ENCODE results near the gene CHMP1A.

CHMP1A gene

GRCh38 chr16:89689142-89689541 lies 31.6 kb upstream of the CHMP1A start:
- Histone ChIP-seq H3K9me3 (ENCODE audit: control insufficient read depth, insufficient read depth, low read length) (peaks cover 5% of the 10 kb centered on the region; the same call in 1 of the 2 replicates), H3K36me3 (ENCODE audit: control insufficient read depth, low read length) (peaks cover 76% of the 10 kb centered on the region), H3K4me2 (ENCODE audit: low read length) (no peak overlapping the region), H4K20me1 (ENCODE audit: control insufficient read depth, insufficient read depth, low read depth, low read length) (no peaks in the 10 kb centered on the region), H3K27me3 (ENCODE audit: control insufficient read depth, low read length) (no peaks in the 10 kb centered on the region), H3K9me2 (replicated peaks; ENCODE audit: control insufficient read depth, low read length) (no peaks in the 10 kb centered on the region), H3K79me2 (ENCODE audit: control insufficient read depth, low read length) (peaks cover 27% of the 10 kb centered on the region), H3K4me1 (ENCODE audit: control insufficient read depth, low read length) (peaks cover 19% of the 10 kb centered on the region), H3K4me3 (ENCODE audit: low read length) (no peak overlapping the region), H3K27ac (ENCODE audit: low read depth, low read length) (no peak overlapping the region), H3F3A (ENCODE audit: control insufficient read depth, insufficient read depth) (no peaks in the 10 kb centered on the region)
- TF ChIP-seq CTCF (IDR thresholded peaks at IDR 0.05; ENCODE audit: low read depth, low read length, poor library complexity, severe bottlenecking): no peak
- no peak for TF ChIP-seq EZH2phosphoT487 (IDR thresholded peaks at IDR 0.05; ENCODE audit: borderline replicate concordance, low read length)

- Histone ChIP-seq H3K9me2 (replicated peaks; ENCODE audit: control insufficient read depth, low read length) (no peaks in the 10 kb centered on the region), H3K4me1 (ENCODE audit: control insufficient read depth, low read length) (peaks cover 19% of the 10 kb centered on the region), H3F3A (ENCODE audit: control insufficient read depth, insufficient read depth) (no peaks in the 10 kb centered on the region), H3K36me3 (ENCODE audit: control insufficient read depth, low read length) (peaks cover 69% of the 10 kb centered on the region), H3K79me2 (ENCODE audit: control insufficient read depth, low read length) (peaks cover 27% of the 10 kb centered on the region), H3K4me3 (ENCODE audit: low read length) (peak overlapping the region; percentile 94), H3K27ac (ENCODE audit: low read depth, low read length) (no peak overlapping the region), H3K4me2 (ENCODE audit: low read length) (peak overlapping the region; percentile 99), H3K9me3 (ENCODE audit: control insufficient read depth, insufficient read depth, low read length) (peaks cover 5% of the 10 kb centered on the region; the same call in 1 of the 2 replicates), H4K20me1 (ENCODE audit: control insufficient read depth, insufficient read depth, low read depth, low read length) (no peaks in the 10 kb centered on the region), H3K27me3 (ENCODE audit: control insufficient read depth, low read length) (no peaks in the 10 kb centered on the region)
- no peak for TF ChIP-seq CTCF (IDR thresholded peaks at IDR 0.05; ENCODE audit: low read depth, low read length, poor library complexity, severe bottlenecking)
- TF ChIP-seq EZH2phosphoT487 (IDR thresholded peaks at IDR 0.05; ENCODE audit: borderline replicate concordance, low read length): no peak
Observed at GRCh38 chr16:89688395-89688794, 30.9 kb upstream of the CHMP1A start.

- H3F3A ChIP-seq (ENCODE audit: control insufficient read depth, insufficient read depth): no peaks in the 10 kb centered on the region
- peak overlapping the region; percentile 99 for H3K4me2 ChIP-seq (ENCODE audit: low read length)
- no peaks in the 10 kb centered on the region for H3K27me3 ChIP-seq (ENCODE audit: control insufficient read depth, low read length)
- H3K4me3 ChIP-seq (ENCODE audit: low read length): peak overlapping the region; percentile 94
- H3K4me1 ChIP-seq (ENCODE audit: control insufficient read depth, low read length): peaks cover 19% of the 10 kb centered on the region
- TF ChIP-seq EZH2phosphoT487 (IDR thresholded peaks at IDR 0.05; ENCODE audit: borderline replicate concordance, low read length): no peak
- no peak for TF ChIP-seq CTCF (IDR thresholded peaks at IDR 0.05; ENCODE audit: low read depth, low read length, poor library complexity, severe bottlenecking)
- H4K20me1 ChIP-seq (ENCODE audit: control insufficient read depth, insufficient read depth, low read depth, low read length): no peaks in the 10 kb centered on the region
- H3K79me2 ChIP-seq (ENCODE audit: control insufficient read depth, low read length): peaks cover 27% of the 10 kb centered on the region
- H3K9me3 ChIP-seq (ENCODE audit: control insufficient read depth, insufficient read depth, low read length): peaks cover 5% of the 10 kb centered on the region; the same call in 1 of the 2 replicates
- H3K9me2 ChIP-seq (replicated peaks; ENCODE audit: control insufficient read depth, low read length): no peaks in the 10 kb centered on the region
- H3K36me3 ChIP-seq (ENCODE audit: control insufficient read depth, low read length): peaks cover 67% of the 10 kb centered on the region
- peak overlapping the region; percentile 76 for H3K27ac ChIP-seq (ENCODE audit: low read depth, low read length)
Observed at GRCh38 chr16:89687092-89687940, 29.8 kb upstream of the CHMP1A start.

Measured in DOHH2 (cell line).